ENCODE measurements around the gene OR10A4.
"Not testable (repeated sequence)": the region's sequence is repeated elsewhere in the genome, so short reads cannot be mapped to it uniquely, and the experiment has no call there.

The OR10A4 gene

GRCh38 chr11:6898911-6899310 is 22.5 kb downstream of the OR10A4 start:
- no peak for DNase-seq (ENCODE audit: low read depth)

DNA sequence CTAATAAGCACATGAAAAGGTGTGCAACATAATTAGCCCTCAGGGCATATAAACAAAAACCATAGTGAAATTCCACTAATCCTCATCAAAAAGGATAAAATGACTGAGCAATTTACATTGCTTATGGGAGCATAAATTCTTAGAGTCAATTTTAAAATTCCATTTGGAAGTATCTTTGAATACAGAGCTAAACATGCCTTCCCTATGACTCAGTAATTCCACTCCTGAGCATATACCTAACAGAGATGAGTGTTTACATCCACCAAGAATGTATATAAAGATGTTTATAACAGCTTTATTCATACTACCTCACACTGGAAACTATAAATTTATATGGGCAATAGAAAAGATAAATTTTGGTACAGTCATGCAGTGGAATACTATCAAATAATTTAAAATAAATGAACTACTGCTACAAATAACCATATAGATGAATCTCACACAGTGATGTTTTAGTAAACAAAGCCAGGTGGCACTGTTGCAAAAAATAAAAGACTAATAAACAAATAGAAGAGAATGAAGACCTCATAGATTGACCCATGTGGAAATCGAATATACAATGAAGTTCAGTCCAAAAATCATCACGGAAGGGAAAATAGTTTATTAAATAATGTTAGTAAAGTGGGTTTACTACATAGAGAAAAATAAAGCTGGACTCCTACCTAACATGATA is 24.0 kb downstream of the OR10A4 start:
- DNase-seq (ENCODE audit: low read depth): no peak

GRCh38 chr11:6904804-6905203 is 28.4 kb downstream of the OR10A4 start:
- DNase-seq (ENCODE audit: low read depth): not testable (repeated sequence)

DNA sequence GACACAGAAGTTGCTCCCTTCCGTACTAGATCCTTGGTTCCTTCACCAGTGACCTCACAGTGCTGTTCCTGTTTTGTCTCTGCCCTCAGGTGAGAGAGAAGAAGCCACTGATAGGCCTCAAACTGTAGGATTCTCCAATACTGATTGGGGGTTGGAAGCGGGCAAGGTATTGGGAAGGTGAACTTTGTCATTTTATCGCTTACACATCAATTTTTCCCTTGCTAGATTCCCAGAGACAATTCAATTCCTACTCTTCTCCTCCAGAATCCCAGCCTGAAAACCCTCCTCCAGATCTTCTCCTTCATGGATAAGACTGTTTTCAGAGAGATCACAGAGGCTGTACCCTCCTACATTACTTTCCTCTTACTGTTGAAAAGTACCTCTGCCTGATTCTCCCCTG is 35.0 kb downstream of the OR10A4 start:
- no peak for DNase-seq (ENCODE audit: low read depth)

DNA sequence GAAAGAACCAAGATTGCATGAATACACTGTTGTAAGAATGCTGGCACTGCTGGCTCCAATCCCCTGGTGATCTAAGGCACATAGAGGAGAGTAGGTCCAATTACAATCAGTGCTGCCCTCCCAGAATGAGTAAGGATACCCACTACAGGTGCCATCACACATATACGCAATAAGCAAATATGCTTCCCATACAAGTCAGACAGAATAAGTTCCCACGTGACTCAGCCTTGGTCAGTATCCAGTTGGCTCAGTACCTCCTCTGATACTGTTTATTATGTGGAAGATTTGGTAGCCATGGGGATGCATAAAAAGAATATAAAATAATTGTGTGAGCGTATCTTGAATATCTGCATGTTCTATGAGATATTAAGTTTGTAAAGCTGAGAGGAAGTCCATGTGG is 35.5 kb downstream of the OR10A4 start:
- DNase-seq (ENCODE audit: low read depth): no peak

GRCh38 chr11:6919698-6920097 is 43.3 kb downstream of the OR10A4 start:
- DNase-seq (ENCODE audit: low read depth): no peak

DNA sequence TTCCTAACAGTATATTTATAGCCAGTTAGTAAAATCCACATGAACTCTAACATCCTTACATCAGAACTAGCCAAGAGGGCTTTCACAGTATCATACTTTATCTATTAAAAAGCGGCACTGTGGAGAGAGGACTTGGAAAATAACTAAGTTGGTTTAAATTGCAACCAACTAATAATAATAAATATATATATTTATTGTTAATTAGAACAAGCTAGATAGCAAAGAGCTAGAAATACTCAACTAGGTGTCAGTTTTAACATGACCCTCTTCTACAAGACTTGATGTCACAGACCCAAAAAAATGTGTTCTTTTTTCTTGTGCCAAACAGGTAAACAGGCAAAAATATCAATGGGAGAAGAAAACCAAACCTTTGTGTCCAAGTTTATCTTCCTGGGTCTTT is 44.3 kb downstream of the OR10A4 start, which contains the start of gene OR2D3:
Gene OR2D3, plus strand, starts transcription at position 301 of the 400 bp plus-strand sequence. Its CDS starts 0 bp downstream, at position 301.
- no peak for DNase-seq (ENCODE audit: low read depth)

DNA sequence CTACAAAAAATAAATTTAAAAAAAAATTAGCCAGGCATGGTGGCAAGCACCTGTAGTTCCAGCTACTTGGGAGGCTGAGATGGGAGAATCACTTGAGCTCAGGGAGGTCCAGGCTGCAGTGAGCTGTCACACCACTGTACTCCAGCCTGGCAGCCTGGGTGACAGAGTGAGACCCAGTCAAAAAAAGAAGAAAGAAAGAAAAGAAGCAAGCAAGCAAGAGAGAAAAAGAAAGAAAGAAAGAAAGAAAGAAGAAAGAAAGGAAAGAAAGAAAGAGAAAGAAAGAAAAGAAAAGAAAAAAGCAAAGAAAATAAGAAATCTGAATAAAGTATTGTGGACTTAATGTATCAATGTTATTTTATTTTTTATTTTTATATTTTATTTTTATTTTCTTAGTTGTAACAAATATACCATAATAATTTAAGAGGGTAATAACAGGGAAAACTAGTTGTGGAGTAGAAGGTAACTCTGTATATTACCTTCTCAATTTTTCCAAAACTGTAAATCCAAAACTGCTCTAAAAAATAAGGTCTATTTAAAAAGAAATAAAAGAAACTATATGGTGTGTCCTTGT is 48.7 kb downstream of the OR10A4 start:
- DNase-seq (ENCODE audit: low read depth): no peak

DNA sequence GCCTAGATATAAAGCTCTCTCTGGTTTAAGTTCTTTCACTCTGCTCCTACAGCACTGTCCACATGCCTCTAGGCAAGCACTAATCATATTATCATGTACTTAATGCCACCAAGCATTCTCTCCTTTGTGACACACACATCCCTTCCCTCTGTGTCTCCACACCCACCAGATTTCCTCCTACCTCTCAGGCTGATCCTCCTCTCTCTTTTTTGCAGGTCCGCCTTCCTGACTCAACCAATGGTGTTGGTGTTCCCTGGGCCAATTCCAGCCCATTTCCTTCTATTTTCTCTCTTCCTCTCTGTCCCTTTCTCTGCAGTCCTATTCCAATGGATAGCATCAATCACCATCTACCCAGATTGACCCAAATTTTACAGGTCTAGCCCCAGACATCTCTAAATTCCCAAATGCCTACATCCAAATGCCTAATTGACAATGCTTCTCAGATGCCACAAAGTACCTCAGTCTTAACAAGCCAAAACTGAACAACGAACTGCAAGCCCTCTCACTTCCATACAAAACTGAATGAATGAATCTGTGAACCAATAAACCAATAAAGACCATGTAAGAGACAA is 49.3 kb downstream of the OR10A4 start:
- DNase-seq (ENCODE audit: low read depth): no peak

- DNase-seq (ENCODE audit: low read depth): peak; percentile 71
Measured at GRCh38 chr11:6926208-6927029, 50.0 kb downstream of the OR10A4 start, which contains the start of gene ZNF215. TSS of gene ZNF215 (plus strand) at chr11:6926426. CDS start at chr11:6932273, 5,847 bp downstream.

- no peak for DNase-seq (ENCODE audit: low read depth)
Measured at GRCh38 chr11:6927030-6927617, 50.7 kb downstream of the OR10A4 start.

All from fibroblast of the conjunctiva (primary cell).